ENCODE measurements around the gene PMPCA. TPM values are rescaled to one million over a fixed set of nuclear protein-coding genes. Genes with fewer than 3 reads are reported as not detected.

The PMPCA gene
- total RNA-seq, 1 experiment from 2014 or later = 103 TPM

GRCh38 chr9:136403915-136404800 is 6.3 kb upstream of the PMPCA start:
- no peak for DNase-seq (ENCODE audit: low spot score)
- CTCF ChIA-PET = interaction anchor here (1.3 to 1.6 kb wide), 2 partner anchors 15 to 58 kb away, joined by 3 read pairs; no protein-coding TSS in a partner anchor
- TF ChIP-seq MLX (CRISPR knock-in tag; IDR thresholded peaks at IDR 0.05) (no peak), CREM (CRISPR knock-in tag; IDR thresholded peaks at IDR 0.05) (no peak), ZNF671 (CRISPR knock-in tag; IDR thresholded peaks at IDR 0.05) (no peak), ZNF512 (CRISPR knock-in tag; IDR thresholded peaks at IDR 0.05; ENCODE audit: borderline replicate concordance) (no peak), HMGXB4 (CRISPR knock-in tag; IDR thresholded peaks at IDR 0.05) (no peak), ZNF532 (CRISPR knock-in tag; IDR thresholded peaks at IDR 0.05; ENCODE audit: borderline replicate concordance) (no peak)
- H3K9me3 Mint-ChIP-seq = no peaks in the 10 kb centered on the region
- H3K27ac Mint-ChIP-seq = no peak overlapping the region
- H3K4me3 Mint-ChIP-seq = no peak overlapping the region
- POLR2A ChIA-PET = no interaction called here
- H3K27me3 Mint-ChIP-seq (ENCODE audit: low read depth) = no peaks in the 10 kb centered on the region
- peaks cover 54% of the 10 kb centered on the region for H3K36me3 Mint-ChIP-seq
- peaks cover 10% of the 10 kb centered on the region for H3K4me1 Mint-ChIP-seq
- no peak for ATAC-seq

GRCh38 chr9:136404801-136405136 is 5.7 kb upstream of the PMPCA start:
- Mint-ChIP-seq H3K27me3 (ENCODE audit: low read depth) (no peaks in the 10 kb centered on the region), H3K4me1 (peaks cover 14% of the 10 kb centered on the region), H3K9me3 (no peaks in the 10 kb centered on the region), H3K27ac (no peak overlapping the region; the same call in 1 of the 2 replicates), H3K4me3 (no peak overlapping the region), H3K36me3 (peaks cover 59% of the 10 kb centered on the region)
- CTCF ChIA-PET = interaction anchor here (1.6 kb wide), 1 partner anchor 59 kb away, joined by 3 read pairs; no protein-coding TSS in a partner anchor
- no peak for TF ChIP-seq STAT6 (CRISPR knock-in tag; conservative IDR thresholded peaks at IDR 0.05; ENCODE audit: low read depth)
- no peak for TF ChIP-seq ATF2 (CRISPR knock-in tag; IDR thresholded peaks at IDR 0.05; ENCODE audit: borderline replicate concordance, low read depth)
- no peak for TF ChIP-seq ZNF425 (CRISPR knock-in tag; conservative IDR thresholded peaks at IDR 0.05)
- no peak for TF ChIP-seq ZBTB43 (CRISPR knock-in tag; IDR thresholded peaks at IDR 0.05)
- no peak for TF ChIP-seq ZMAT4 (CRISPR knock-in tag; IDR thresholded peaks at IDR 0.05)
- POLR2A ChIA-PET = no interaction called here
- ATAC-seq = no peak
- no peak for DNase-seq (ENCODE audit: low spot score)
